Activated T-helper 17 cell treated with anti-CD3 and anti-CD28 coated beads, Interleukin-2, amount 50 U/mL, for 72 hours (primary cell): ENCODE data around the gene CACNG8. TPM values are rescaled to one million over a fixed set of nuclear protein-coding genes. Genes with fewer than 3 reads are reported as not detected.
"Not testable (repeated sequence)": the region's sequence is repeated elsewhere in the genome, so short reads cannot be mapped to it uniquely, and the experiment has no call there.

Experiments used
- ATAC-seq: fragments of 150-1000 bp; cut with Tn5 transposase; replicated peaks from 2 replicates; pipeline ENCODE4 v1.10.0; 2021; ENCODE audit warnings: mild to moderate bottlenecking, moderate library complexity
- H3K27ac Mint-ChIP-seq: one replicate; pipeline ENCODE4 v1.8.0; 2022; ENCODE audit warnings: mixed read lengths
- H3K27me3 Mint-ChIP-seq: one replicate; pipeline ENCODE4 v1.8.0; 2022; ENCODE audit warnings: mixed read lengths
- H3K36me3 Mint-ChIP-seq: one replicate; pipeline ENCODE4 v1.8.0; 2022; ENCODE audit warnings: low read depth, mild to moderate bottlenecking, mixed read lengths
- H3K4me1 Mint-ChIP-seq: one replicate; pipeline ENCODE4 v1.8.0; 2022; ENCODE audit warnings: mixed read lengths
- H3K4me3 Mint-ChIP-seq: one replicate; pipeline ENCODE4 v1.8.0; 2022; ENCODE audit warnings: mild to moderate bottlenecking, mixed read lengths
- H3K9me3 Mint-ChIP-seq: one replicate; pipeline ENCODE4 v1.8.0; 2022; ENCODE audit warnings: mixed read lengths
- total RNA-seq, 2 donors: library from RNA; stranded (reverse); gene quantifications; one replicate each; pipeline ENCODE4 v1.2.3, GENCODE V29; 2022

CACNG8 gene
- total RNA-seq: under 1 TPM in 1 of 2 donors, not detected in 1; 0.05 TPM

- Mint-ChIP-seq H3K4me3 (no peak within 1 kb of the TSS), H3K4me1 (peaks cover 15% of the 10 kb centered on the region), H3K36me3 (peaks cover 7% of the 10 kb centered on the region), H3K9me3 (no peaks in the 10 kb centered on the region), H3K27ac (no peak within 1 kb of the TSS), H3K27me3 (peaks cover 71% of the 10 kb centered on the region)
- ATAC-seq: no peak
Observed at GRCh38 chr19:53962887-53963431, at the start of gene CACNG8. CACNG8 (plus strand) TSS chr19:53962937.

GRCh38 chr19:53915000-53915399 is 47.7 kb upstream of the CACNG8 start:
- no peak overlapping the region for H3K27ac Mint-ChIP-seq
- H3K27me3 Mint-ChIP-seq: peaks cover 47% of the 10 kb centered on the region
- H3K36me3 Mint-ChIP-seq: no peaks in the 10 kb centered on the region
- no peaks in the 10 kb centered on the region for H3K4me1 Mint-ChIP-seq
- H3K4me3 Mint-ChIP-seq: no peak overlapping the region
- no peak for ATAC-seq
- no peaks in the 10 kb centered on the region for H3K9me3 Mint-ChIP-seq

GRCh38 chr19:53916004-53916403 is 46.7 kb upstream of the CACNG8 start:
- no peak overlapping the region for H3K4me3 Mint-ChIP-seq
- H3K36me3 Mint-ChIP-seq: no peaks in the 10 kb centered on the region
- H3K27ac Mint-ChIP-seq: no peak overlapping the region
- no peaks in the 10 kb centered on the region for H3K4me1 Mint-ChIP-seq
- peaks cover 38% of the 10 kb centered on the region for H3K27me3 Mint-ChIP-seq
- no peaks in the 10 kb centered on the region for H3K9me3 Mint-ChIP-seq
- no peak for ATAC-seq

GRCh38 chr19:53917356-53917755 is 45.4 kb upstream of the CACNG8 start:
- no peak for ATAC-seq
- Mint-ChIP-seq H3K27me3 (peaks cover 26% of the 10 kb centered on the region), H3K4me3 (no peak overlapping the region), H3K9me3 (no peaks in the 10 kb centered on the region), H3K4me1 (no peaks in the 10 kb centered on the region), H3K36me3 (no peaks in the 10 kb centered on the region), H3K27ac (no peak overlapping the region)

- no peak overlapping the region for H3K27ac Mint-ChIP-seq
Observed at GRCh38 chr19:53927739-53928138, 35.0 kb upstream of the CACNG8 start.

GRCh38 chr19:53936029-53936428 is 26.7 kb upstream of the CACNG8 start:
- no peak for ATAC-seq
- H3K27ac Mint-ChIP-seq: no peak overlapping the region
- no peak overlapping the region for H3K4me3 Mint-ChIP-seq
- H3K27me3 Mint-ChIP-seq: peaks cover 28% of the 10 kb centered on the region
- H3K9me3 Mint-ChIP-seq: no peaks in the 10 kb centered on the region
- H3K4me1 Mint-ChIP-seq: no peaks in the 10 kb centered on the region
- H3K36me3 Mint-ChIP-seq: no peaks in the 10 kb centered on the region

More at GRCh38 chr19:53927739-53928138, 35.0 kb upstream of the CACNG8 start:
- Mint-ChIP-seq H3K4me1 (no peaks in the 10 kb centered on the region), H3K4me3 (no peak overlapping the region), H3K27me3 (peaks cover 7% of the 10 kb centered on the region), H3K9me3 (peaks cover 4% of the 10 kb centered on the region), H3K36me3 (no peaks in the 10 kb centered on the region)
- ATAC-seq: no peak

GRCh38 chr19:53942001-53942786 is 20.5 kb upstream of the CACNG8 start:
- no peaks in the 10 kb centered on the region for H3K9me3 Mint-ChIP-seq
- no peak for ATAC-seq
- no peak overlapping the region for H3K27ac Mint-ChIP-seq
- H3K4me3 Mint-ChIP-seq: no peak overlapping the region
- no peaks in the 10 kb centered on the region for H3K4me1 Mint-ChIP-seq
- no peaks in the 10 kb centered on the region for H3K36me3 Mint-ChIP-seq
- H3K27me3 Mint-ChIP-seq: peaks cover 60% of the 10 kb centered on the region

- ATAC-seq: no peak
- H3K4me1 Mint-ChIP-seq: no peaks in the 10 kb centered on the region
- H3K36me3 Mint-ChIP-seq: no peaks in the 10 kb centered on the region
- H3K27me3 Mint-ChIP-seq: peaks cover 50% of the 10 kb centered on the region
- H3K9me3 Mint-ChIP-seq: no peaks in the 10 kb centered on the region
- no peak overlapping the region for H3K4me3 Mint-ChIP-seq
- no peak overlapping the region for H3K27ac Mint-ChIP-seq
Observed at GRCh38 chr19:53944416-53944815, 18.3 kb upstream of the CACNG8 start.

- no peak for ATAC-seq
- Mint-ChIP-seq H3K4me3 (no peak overlapping the region), H3K9me3 (no peaks in the 10 kb centered on the region), H3K27me3 (peaks cover 45% of the 10 kb centered on the region), H3K27ac (no peak overlapping the region), H3K4me1 (no peaks in the 10 kb centered on the region), H3K36me3 (no peaks in the 10 kb centered on the region)
Observed at GRCh38 chr19:53944933-53945332, 17.8 kb upstream of the CACNG8 start.

GRCh38 chr19:53945441-53945840 is 17.3 kb upstream of the CACNG8 start:
- peaks cover 40% of the 10 kb centered on the region for H3K27me3 Mint-ChIP-seq
- no peaks in the 10 kb centered on the region for H3K4me1 Mint-ChIP-seq
- H3K27ac Mint-ChIP-seq: no peak overlapping the region
- ATAC-seq: no peak
- no peaks in the 10 kb centered on the region for H3K9me3 Mint-ChIP-seq
- H3K4me3 Mint-ChIP-seq: no peak overlapping the region
- H3K36me3 Mint-ChIP-seq: no peaks in the 10 kb centered on the region

GRCh38 chr19:53945998-53946397 is 16.7 kb upstream of the CACNG8 start:
- Mint-ChIP-seq H3K4me3 (no peak overlapping the region), H3K27ac (no peak overlapping the region), H3K9me3 (no peaks in the 10 kb centered on the region), H3K36me3 (no peaks in the 10 kb centered on the region), H3K4me1 (no peaks in the 10 kb centered on the region), H3K27me3 (peaks cover 37% of the 10 kb centered on the region)
- no peak for ATAC-seq

- Mint-ChIP-seq H3K9me3 (no peaks in the 10 kb centered on the region), H3K36me3 (no peaks in the 10 kb centered on the region)
- no peak for ATAC-seq
Observed at GRCh38 chr19:53947624-53948023, 15.1 kb upstream of the CACNG8 start.

GRCh38 chr19:53948611-53949010 is 14.1 kb upstream of the CACNG8 start:
- H3K27me3 Mint-ChIP-seq: peaks cover 30% of the 10 kb centered on the region
- H3K9me3 Mint-ChIP-seq, H3K36me3 Mint-ChIP-seq, ATAC-seq, H3K4me3 Mint-ChIP-seq, H3K4me1 Mint-ChIP-seq, H3K27ac Mint-ChIP-seq: not testable (repeated sequence)

More at GRCh38 chr19:53947624-53948023, 15.1 kb upstream of the CACNG8 start:
- Mint-ChIP-seq H3K4me3 (no peak overlapping the region), H3K4me1 (no peaks in the 10 kb centered on the region), H3K27ac (no peak overlapping the region), H3K27me3 (peaks cover 38% of the 10 kb centered on the region)

GRCh38 chr19:53951436-53951835 is 11.3 kb upstream of the CACNG8 start:
- H3K36me3 Mint-ChIP-seq: no peaks in the 10 kb centered on the region
- no peaks in the 10 kb centered on the region for H3K9me3 Mint-ChIP-seq

GRCh38 chr19:53951947-53952346 is 10.8 kb upstream of the CACNG8 start:
- Mint-ChIP-seq H3K9me3 (no peaks in the 10 kb centered on the region), H3K36me3 (no peaks in the 10 kb centered on the region), H3K27me3 (peaks cover 24% of the 10 kb centered on the region), H3K4me1 (no peaks in the 10 kb centered on the region), H3K27ac (no peak overlapping the region), H3K4me3 (no peak overlapping the region)
- no peak for ATAC-seq

More at GRCh38 chr19:53951436-53951835, 11.3 kb upstream of the CACNG8 start:
- no peak for ATAC-seq
- H3K27me3 Mint-ChIP-seq: peaks cover 21% of the 10 kb centered on the region
- no peak overlapping the region for H3K27ac Mint-ChIP-seq
- H3K4me1 Mint-ChIP-seq: no peaks in the 10 kb centered on the region
- H3K4me3 Mint-ChIP-seq: no peak overlapping the region
